Neural progenitor cell (in vitro differentiated cells): ENCODE measurements around the gene MITF. TPM values are rescaled to one million over a fixed set of nuclear protein-coding genes. Genes with fewer than 3 reads are reported as not detected.

Experiments used
- DNase-seq: peaks from one replicate; pipeline ENCODE4 v3.0.0-alpha.2; 2016; ENCODE audit warnings: low spot score
- H2AFZ ChIP-seq: fragments of 200-600 bp; sonication (generic); replicated peaks from 2 replicates; pipeline ENCODE4 v1.6.1; 2016; ENCODE audit warnings: antibody characterized with exemption
- H3F3A ChIP-seq: fragments of 200-600 bp; sonication (generic); 2 replicates; pipeline ENCODE4 v1.6.1; 2016; ENCODE audit warnings: antibody characterized with exemption, low read depth
- H3K27ac ChIP-seq: fragments of 200-600 bp; sonication (generic); 2 replicates; pipeline ENCODE4 v1.5.1; 2016; ENCODE audit warnings: mild to moderate bottlenecking
- H3K27me3 ChIP-seq: fragments of 200-600 bp; sonication (generic); 2 replicates; pipeline ENCODE4 v1.6.1; 2016; ENCODE audit warnings: mild to moderate bottlenecking, moderate library complexity
- H3K36me3 ChIP-seq: fragments of 200-600 bp; sonication (generic); 2 replicates; pipeline ENCODE4 v1.5.1; 2016
- H3K4me1 ChIP-seq: fragments of 200-600 bp; sonication (generic); 2 replicates; pipeline ENCODE4 v1.6.1; 2016; ENCODE audit warnings: mixed run types
- H3K4me2 ChIP-seq: fragments of 200-600 bp; sonication (generic); 2 replicates; pipeline ENCODE4 v1.6.1; 2016
- H3K4me3 ChIP-seq: fragments of 200-600 bp; sonication (generic); 2 replicates; pipeline ENCODE4 v1.5.1; 2016
- H3K79me2 ChIP-seq: fragments of 200-600 bp; sonication (generic); 2 replicates; pipeline ENCODE4 v1.6.1; 2016; ENCODE audit warnings: low read depth
- H3K9ac ChIP-seq: fragments of 200-600 bp; sonication (generic); 2 replicates; pipeline ENCODE4 v1.6.1; 2016
- H3K9me3 ChIP-seq: fragments of 200-600 bp; sonication (generic); 2 replicates; pipeline ENCODE4 v1.5.1; 2016; ENCODE audit warnings: low read depth
- H4K20me1 ChIP-seq: fragments of 200-600 bp; sonication (generic); 2 replicates; pipeline ENCODE4 v1.6.1; 2016; ENCODE audit warnings: low read depth
- H3K27ac Mint-ChIP-seq: 3 replicates; pipeline ENCODE4 v1.8.0; 2021; ENCODE audit warnings: mixed read lengths
- H3K27me3 Mint-ChIP-seq: 2 replicates; pipeline ENCODE4 v1.8.0; 2022; ENCODE audit warnings: low read depth, mild to moderate bottlenecking, inconsistent platforms, moderate library complexity, mixed read lengths; ENCODE audit not compliant: insufficient read depth
- H3K36me3 Mint-ChIP-seq: 3 replicates; pipeline ENCODE4 v1.8.0; 2021; ENCODE audit warnings: mixed read lengths
- H3K4me1 Mint-ChIP-seq: 3 replicates; pipeline ENCODE4 v1.8.0; 2021; ENCODE audit warnings: mixed read lengths
- H3K4me3 Mint-ChIP-seq: 3 replicates; pipeline ENCODE4 v1.8.0; 2021; ENCODE audit warnings: mild to moderate bottlenecking, moderate library complexity, mixed read lengths
- H3K9me3 Mint-ChIP-seq: 3 replicates; pipeline ENCODE4 v1.8.0; 2020; ENCODE audit warnings: mixed read lengths
- EZH2 ChIP-seq: fragments of 200-600 bp; sonication (generic); IDR thresholded peaks from 2 replicates; pipeline ENCODE4 v1.6.1; 2017; ENCODE audit warnings: antibody characterized with exemption, mild to moderate bottlenecking, moderate library complexity
- EZH2phosphoT487 ChIP-seq: fragments of 200-600 bp; sonication (generic); IDR thresholded peaks from 2 replicates; pipeline ENCODE4 v1.6.1; 2017; ENCODE audit warnings: antibody characterized with exemption
- total RNA-seq: library from RNA; depleted of rRNA; stranded (reverse); fragments of >200 nt; gene quantifications from 2 replicates; pipeline ENCODE4 v1.2.3, GENCODE V29; 2015; ENCODE audit warnings: low replicate concordance
- TF ChIP-seq, protein P1 (sequence below): fragments of 200-600 bp; sonication (generic); IDR thresholded peaks from 2 replicates; pipeline ENCODE4 v1.5.1; 2017; ENCODE audit warnings: antibody characterized with exemption, mild to moderate bottlenecking

MITF gene
- total RNA-seq, 1 donor from 2014 or later = not detected

DNA sequence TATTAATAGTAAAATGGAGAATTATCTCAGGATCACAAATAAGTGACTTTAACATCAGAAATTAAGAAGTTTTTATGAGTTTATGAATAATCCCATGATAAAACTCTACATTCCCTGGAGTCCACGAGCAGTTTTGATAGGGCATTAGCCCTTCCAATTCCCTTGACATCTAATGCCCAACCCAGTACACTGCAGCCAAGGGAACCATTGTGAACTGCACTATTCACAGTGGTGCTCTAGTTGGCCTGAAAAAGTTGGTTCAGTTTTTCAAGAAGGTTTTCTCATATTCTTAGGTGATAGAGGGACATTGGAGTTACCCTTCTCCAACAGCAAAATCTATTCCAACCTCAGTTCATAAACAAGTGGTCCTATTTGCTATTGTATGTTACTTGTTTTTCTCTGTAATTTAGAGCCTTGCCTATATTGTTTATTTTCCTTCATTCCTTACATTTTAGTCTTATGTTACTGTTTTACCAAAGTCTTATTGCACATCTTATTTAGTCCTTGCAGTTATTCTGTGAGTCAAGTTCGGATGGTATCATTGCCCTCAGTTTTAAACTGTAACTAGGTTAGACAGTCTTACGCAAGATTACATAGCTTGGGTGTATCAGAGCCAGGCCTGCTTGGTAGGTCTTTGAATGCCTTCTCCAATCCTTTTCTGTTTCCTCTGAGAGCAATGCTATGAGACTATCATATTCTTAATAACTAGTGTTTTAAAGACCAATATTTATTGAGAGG, 202.3 kb downstream of the MITF start:
- Mint-ChIP-seq H3K4me3 (no peak overlapping the region), H3K36me3 (no peaks in the 10 kb centered on the region), H3K4me1 (peaks cover under 1% of the 10 kb centered on the region), H3K27me3 (no peaks in the 10 kb centered on the region), H3K9me3 (no peaks in the 10 kb centered on the region), H3K27ac (no peak overlapping the region)
- no peaks in the 10 kb centered on the region for H4K20me1 ChIP-seq
- H3K36me3 ChIP-seq = no peaks in the 10 kb centered on the region
- H3K4me3 ChIP-seq = no peak overlapping the region
- TF ChIP-seq, protein P1, sequence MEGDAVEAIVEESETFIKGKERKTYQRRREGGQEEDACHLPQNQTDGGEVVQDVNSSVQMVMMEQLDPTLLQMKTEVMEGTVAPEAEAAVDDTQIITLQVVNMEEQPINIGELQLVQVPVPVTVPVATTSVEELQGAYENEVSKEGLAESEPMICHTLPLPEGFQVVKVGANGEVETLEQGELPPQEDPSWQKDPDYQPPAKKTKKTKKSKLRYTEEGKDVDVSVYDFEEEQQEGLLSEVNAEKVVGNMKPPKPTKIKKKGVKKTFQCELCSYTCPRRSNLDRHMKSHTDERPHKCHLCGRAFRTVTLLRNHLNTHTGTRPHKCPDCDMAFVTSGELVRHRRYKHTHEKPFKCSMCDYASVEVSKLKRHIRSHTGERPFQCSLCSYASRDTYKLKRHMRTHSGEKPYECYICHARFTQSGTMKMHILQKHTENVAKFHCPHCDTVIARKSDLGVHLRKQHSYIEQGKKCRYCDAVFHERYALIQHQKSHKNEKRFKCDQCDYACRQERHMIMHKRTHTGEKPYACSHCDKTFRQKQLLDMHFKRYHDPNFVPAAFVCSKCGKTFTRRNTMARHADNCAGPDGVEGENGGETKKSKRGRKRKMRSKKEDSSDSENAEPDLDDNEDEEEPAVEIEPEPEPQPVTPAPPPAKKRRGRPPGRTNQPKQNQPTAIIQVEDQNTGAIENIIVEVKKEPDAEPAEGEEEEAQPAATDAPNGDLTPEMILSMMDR = no peak
- TF ChIP-seq EZH2 (no peak), EZH2phosphoT487 (no peak)
- no peak overlapping the region for H3K4me2 ChIP-seq
- H3K9ac ChIP-seq = no peak overlapping the region
- H2AFZ ChIP-seq = no peak overlapping the region
- no peak for DNase-seq
- H3K4me1 ChIP-seq = peaks cover 3% of the 10 kb centered on the region
- no peaks in the 10 kb centered on the region for H3K27me3 ChIP-seq
- no peaks in the 10 kb centered on the region for H3K79me2 ChIP-seq
- no peaks in the 10 kb centered on the region for H3F3A ChIP-seq
- H3K9me3 ChIP-seq = no peaks in the 10 kb centered on the region
- H3K27ac ChIP-seq = no peak overlapping the region

DNA sequence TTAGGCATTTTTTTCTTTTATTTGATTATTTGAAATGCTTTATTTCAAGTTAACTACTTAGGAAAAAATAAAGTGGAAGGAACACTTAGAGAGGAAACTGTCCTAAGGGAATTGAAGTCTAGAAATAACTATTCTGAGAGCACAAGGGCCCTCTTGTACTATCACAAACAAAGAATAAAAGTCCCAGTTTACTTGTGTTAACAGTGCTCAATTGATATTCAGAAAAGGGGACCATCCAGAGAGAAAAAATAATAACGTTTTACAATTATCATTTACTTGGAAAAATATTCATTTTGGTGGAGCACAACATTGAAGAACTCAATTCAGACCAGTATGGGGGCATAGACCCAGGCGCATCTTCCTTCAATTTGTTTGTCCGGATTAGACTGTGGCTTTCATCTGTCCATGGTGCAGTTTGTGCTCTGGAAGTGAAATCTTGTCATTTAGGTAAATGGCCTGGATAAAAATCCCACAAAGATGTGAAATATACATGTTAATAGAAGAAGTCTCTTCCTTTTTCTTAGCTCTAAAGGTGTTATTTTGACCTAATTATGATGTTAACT, 205.7 kb downstream of the MITF start:
- TF ChIP-seq EZH2 (no peak), EZH2phosphoT487 (no peak)
- TF ChIP-seq, protein P1 = no peak
- no peaks in the 10 kb centered on the region for H3K9me3 ChIP-seq
- no peaks in the 10 kb centered on the region for H3K27me3 ChIP-seq
- Mint-ChIP-seq H3K27me3 (no peaks in the 10 kb centered on the region), H3K9me3 (no peaks in the 10 kb centered on the region), H3K36me3 (no peaks in the 10 kb centered on the region), H3K27ac (no peak overlapping the region), H3K4me3 (no peak overlapping the region), H3K4me1 (peaks cover 3% of the 10 kb centered on the region)
- H3K79me2 ChIP-seq = no peaks in the 10 kb centered on the region
- DNase-seq = no peak
- no peaks in the 10 kb centered on the region for H3F3A ChIP-seq
- no peaks in the 10 kb centered on the region for H3K36me3 ChIP-seq
- H3K4me3 ChIP-seq = no peak overlapping the region
- no peak overlapping the region for H2AFZ ChIP-seq
- H3K4me1 ChIP-seq = peaks cover 3% of the 10 kb centered on the region
- no peak overlapping the region for H3K27ac ChIP-seq
- no peak overlapping the region for H3K4me2 ChIP-seq
- H3K9ac ChIP-seq = no peak overlapping the region
- no peaks in the 10 kb centered on the region for H4K20me1 ChIP-seq

DNA sequence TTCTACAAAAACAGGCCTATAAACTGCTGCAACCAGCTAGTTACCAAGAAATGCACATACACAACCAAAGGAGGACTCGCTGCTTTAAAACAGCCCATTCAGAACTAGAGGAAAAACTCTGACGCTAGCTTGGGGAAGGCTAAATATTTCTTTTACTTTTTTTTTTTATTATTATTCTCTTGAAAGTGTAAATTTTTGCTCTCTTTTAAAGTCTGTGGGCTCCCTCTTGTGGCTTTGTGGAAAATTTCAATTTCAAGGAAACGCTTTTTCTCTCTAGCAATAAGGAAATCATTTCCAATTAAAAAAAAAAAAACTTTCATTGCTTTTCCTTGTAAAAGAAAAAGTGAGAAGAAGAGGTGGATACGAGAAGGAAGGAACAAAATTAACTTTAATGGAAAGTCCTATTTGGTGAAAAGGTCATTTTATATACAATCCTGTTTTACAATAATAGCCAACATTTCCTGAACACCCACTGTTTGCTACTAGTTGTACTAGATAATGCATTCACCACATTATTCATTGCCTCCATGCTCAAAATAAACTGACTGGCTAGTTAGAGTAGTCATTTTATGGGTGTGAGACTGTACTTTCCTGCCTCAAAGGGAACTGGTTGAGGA, 209.1 kb downstream of the MITF start:
- H3K4me1 Mint-ChIP-seq = peaks cover 11% of the 10 kb centered on the region
- no peaks in the 10 kb centered on the region for H3K36me3 ChIP-seq
- H3K4me3 ChIP-seq = no peak overlapping the region
- DNase-seq = peak; percentile 40
- no peak overlapping the region for H3K27ac Mint-ChIP-seq
- H3K9ac ChIP-seq = no peak overlapping the region
- H3K27me3 Mint-ChIP-seq = no peaks in the 10 kb centered on the region
- H3K36me3 Mint-ChIP-seq = no peaks in the 10 kb centered on the region
- H3K27me3 ChIP-seq = no peaks in the 10 kb centered on the region
- TF ChIP-seq EZH2 (no peak), EZH2phosphoT487 (no peak)
- TF ChIP-seq, protein P1 = peak; percentile 77
- no peaks in the 10 kb centered on the region for H4K20me1 ChIP-seq
- no peaks in the 10 kb centered on the region for H3K9me3 ChIP-seq
- H2AFZ ChIP-seq = no peak overlapping the region
- H3K79me2 ChIP-seq = no peaks in the 10 kb centered on the region
- no peak overlapping the region for H3K27ac ChIP-seq
- no peak overlapping the region for H3K4me3 Mint-ChIP-seq
- no peak overlapping the region for H3K4me2 ChIP-seq
- peaks cover 10% of the 10 kb centered on the region for H3K4me1 ChIP-seq
- H3K9me3 Mint-ChIP-seq = no peaks in the 10 kb centered on the region
- no peaks in the 10 kb centered on the region for H3F3A ChIP-seq
